ENCODE measurements around the gene CRACDL.
A peak's percentile ranks its signal among the peaks of the same experiment; 100 is the strongest.

Gene CRACDL

DNA sequence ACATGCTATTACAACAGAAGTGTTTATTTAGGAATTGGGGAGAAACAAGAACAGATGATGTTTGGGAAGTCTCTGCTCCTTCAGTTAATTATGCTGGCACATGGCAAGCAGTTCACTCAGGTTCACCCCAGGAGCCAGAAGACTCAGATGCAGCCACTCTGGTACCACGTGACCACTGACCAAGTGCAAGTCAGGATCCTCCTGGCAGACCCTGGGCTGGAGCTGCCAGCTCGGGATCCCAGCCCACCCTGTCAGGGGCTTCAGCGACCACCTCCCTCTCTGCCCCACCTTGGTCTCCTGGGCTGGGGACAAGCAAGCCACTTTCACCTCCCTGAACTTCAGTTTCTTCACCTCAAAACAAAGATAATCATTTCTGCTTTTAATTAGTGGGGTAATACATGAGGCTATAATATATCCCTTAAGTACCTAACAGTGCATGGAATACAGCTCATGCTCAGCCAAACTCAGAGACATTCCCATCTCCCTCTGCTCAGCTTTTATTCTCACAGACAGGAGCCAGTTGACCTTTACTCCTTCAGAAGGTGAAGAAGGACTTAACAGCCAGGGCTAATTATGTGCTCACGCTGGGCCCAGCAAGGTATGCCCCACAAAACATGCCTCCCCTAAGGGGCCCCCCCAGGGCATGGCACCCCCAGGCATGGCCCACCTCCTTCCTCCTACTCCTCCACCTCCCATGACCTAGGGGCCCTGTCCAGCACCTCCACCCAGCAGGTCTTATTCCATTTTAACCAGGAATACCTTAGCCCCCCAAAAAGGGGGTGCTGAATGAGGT is 11.8 kb downstream of the CRACDL start:
- DNase-seq, result no peak

DNA sequence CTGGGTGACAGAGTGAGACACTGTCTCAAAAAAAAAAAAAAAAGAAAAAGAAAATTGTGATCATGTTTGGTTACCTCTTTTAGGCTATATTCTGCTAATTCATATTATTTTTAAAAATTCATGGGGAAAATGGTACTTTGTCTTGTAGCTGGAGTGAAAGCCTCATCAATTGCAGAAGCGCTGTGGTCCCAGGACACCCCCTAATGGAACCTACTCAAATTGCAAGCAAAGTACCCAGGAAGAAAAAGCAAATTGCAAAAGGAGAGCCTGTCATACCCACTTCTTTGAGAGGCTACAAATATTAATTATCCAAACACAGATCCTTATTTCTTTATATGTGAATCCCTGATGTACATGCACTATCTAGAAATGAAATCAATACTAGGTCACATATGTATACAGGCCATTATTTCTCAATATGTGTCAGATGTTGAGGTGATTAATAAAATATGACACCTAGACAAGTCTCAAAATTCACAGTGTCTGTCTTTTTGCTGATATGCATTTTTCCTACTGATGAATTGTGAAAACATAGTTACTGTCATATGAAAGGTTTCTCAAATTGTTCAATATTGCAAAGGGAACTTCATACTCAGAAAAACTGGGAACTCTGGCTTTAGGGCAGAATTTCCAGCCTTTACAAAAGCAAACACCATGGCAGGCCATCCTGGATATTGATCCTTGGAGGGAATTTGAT is 12.6 kb downstream of the CRACDL start:
- DNase-seq, result no peak

- no peak for DNase-seq
Measured at GRCh38 chr2:98921062-98921461, 15.0 kb downstream of the CRACDL start.

GRCh38 chr2:98917031-98917471 is 19.0 kb downstream of the CRACDL start:
- DNase-seq, result no peak

DNA sequence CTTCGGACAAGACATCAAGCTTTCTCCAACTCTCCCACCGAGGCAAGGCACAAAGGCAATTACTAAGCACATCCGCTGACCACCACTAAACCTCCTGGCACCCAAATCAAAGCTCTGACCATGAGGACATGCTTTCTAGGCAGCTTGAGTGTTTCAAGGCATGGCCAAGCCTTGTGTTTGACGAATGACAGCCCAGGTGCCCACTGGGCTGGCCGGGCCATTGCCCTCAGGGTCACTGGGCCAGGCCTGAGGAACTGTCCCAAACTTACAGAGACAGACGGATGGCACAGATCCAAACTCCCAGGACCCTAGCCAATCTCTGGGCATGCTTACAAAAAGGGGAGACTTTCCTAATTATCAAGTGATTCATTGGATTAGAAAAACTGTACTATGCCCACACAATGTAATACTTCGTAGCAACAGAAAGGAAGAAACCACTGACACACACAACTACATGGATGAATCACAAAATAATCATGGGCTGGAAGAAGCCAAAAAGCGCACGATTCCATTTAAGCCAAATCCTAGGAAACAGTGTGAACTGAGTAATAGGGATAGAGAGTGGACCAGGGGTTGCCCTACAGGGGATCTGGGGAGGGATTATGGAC is 20.2 kb downstream of the CRACDL start:
- DNase-seq, result no peak

DNA sequence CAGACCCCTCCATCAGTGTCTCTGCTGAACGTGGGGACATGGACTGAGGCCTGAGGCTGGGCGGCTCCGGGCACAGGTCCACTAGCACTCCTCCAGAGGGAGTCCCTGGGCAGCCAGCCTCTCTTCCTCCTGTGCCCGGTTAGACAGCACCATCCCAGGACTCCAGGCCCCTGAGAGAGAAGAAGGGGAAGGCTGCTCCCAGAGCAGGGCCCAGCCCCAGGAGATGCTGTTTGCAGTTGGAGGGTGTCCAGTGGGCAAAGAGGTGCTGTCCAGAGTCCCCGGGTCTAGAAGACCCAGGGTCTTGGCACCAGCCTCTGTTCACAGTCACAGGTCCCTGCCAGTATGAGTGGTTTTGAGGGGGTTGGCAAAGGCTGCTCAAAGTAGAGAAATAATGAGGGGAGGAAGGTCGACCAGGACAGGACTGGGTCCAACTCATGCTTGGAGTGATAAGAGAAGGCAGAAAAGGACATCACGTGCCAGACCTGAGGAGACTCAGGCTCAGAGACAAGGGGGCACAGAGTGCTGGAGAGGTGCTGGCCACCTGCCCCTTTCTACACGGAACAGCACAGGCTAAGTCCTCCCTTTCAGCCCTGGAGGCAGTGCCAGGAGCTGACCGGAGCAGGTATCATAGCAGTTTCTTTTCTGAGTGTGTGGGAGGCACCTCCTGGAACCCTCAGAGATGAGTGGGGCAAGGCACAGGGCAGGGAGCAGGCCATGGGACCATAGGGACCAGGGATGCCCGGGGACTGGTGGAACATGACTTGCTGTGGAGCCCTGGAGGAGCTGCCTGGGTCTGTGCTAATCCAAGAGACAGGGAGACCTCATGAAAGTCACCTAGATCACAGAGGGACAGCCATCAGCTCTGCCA is 21.1 kb downstream of the CRACDL start:
- DNase-seq, result no peak

- no peak for DNase-seq
Measured at GRCh38 chr2:98913916-98914712, 21.9 kb downstream of the CRACDL start.

GRCh38 chr2:98912957-98913915 is 22.8 kb downstream of the CRACDL start:
- DNase-seq, result no peak

DNA sequence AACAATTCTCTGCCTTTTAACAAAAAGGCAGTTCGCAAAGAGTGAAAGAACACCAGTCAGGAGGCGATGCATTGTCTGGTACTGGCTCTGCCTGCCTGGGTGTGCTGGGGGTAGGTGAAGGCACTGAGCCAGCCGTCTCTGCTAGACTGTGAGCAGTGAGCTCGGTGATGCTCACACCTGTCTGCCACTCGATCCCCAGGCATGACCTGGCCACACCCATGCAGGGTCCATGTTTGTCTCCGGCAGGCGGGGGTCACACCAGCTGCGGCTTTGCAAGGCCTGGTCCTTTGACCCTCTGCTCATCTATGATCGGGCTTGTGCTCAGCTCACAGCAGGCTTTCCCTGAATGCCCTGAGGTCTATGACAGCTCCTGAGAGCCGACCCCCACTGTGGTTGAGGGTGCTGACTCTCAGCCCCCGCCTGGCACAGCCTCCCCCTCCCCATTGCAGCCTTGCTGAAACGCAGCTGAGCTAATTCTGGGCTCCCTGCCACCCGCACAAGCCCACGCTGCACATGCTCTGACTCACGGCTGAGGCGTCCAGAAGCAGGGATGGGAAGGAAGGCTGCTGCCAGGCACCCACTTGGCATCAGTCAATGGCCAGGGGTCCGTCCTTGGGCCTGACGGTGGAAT is 23.7 kb downstream of the CRACDL start:
- DNase-seq, result no peak

DNA sequence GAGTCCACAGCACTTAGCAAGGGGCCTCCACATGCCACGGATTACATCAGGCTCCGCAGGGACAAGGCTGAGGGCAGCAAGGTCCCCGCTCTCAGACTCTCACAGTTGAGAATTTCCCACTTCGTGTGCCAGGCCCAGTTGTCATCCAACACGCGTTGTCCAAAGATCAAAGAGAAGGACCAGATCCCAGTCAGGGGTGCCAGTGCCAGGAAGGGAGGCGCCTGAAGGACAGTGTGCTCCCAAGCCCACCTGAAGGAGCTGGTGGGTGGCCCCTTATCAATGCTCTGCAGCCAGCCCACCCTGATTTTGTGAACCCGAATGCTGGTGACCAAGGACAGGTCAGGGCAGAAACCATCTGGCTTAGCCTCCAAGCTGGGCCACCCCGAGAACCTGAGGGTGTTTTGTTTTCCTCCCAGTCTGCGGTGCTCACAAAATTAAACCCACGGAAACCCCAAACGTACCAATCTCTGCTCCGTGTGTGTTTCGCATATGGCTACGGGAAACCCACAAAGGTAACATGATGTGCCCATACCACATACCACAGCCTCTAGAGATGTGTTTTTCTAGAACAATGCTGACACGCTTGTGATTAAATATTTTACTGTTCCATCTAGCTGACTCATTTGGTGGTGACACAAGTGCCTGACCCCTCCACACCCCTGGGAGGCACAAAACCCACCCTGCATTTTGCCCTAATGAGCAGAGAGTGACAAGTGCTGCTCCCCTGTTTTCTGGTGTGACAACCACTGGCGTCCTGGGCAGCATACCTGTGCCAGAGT is 24.5 kb downstream of the CRACDL start:
- DNase-seq, result peak; percentile 6

DNA sequence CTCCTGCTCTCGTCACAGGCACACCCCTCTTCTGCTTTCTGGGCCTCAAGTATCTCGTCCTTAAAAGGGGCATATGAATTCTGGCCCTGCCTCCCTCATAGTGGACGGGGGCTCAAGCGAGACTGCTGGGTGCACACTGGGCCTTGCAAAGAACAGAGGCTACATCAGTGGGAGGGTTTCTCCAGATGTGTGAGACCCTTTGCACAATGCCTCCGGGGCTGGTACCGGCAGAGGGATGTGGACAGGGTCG is 25.0 kb downstream of the CRACDL start:
- no peak for DNase-seq

- DNase-seq, result no peak
Measured at GRCh38 chr2:98910349-98911125, 25.5 kb downstream of the CRACDL start.

DNA sequence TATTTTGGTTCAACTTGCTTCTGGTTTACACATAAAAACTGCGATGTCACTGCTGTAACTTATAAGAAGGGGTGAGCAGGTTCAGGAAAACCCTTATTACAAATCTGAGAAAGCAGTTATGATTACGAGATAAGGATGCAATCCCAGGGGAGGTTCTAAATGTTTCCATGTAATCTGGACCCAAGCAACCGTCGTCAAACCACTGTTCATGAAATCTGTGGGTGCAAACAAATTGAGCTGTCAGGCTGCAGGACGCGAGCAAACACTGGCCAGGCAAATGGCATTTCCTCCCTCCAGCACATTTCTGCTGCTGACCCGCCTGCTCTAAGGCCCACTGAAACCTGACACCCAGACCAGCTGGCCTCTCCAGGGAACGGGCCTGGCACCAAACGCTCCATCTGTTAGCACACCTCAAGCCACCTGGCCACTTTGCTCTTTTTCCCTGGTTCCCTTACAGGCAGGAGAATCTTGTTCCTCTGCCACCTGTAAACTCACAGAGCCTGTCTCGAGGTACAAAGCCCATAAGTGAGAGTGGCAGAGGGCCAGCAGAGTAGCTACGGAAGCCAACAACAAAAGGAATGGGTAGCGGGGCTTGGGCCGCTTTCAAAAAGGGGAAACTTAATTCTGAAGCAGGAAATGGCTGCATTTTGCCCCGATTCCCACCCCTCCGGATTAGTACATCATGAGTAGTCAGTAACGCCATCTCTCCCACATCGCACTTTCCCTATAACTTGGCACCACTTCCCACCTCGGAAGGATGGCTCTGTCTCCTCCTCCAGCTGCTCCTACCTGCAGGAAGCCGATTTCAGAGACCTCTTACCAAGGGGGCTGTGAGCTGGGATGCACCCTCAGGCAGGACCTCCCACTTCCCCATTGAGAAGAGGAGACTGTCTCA is 26.5 kb downstream of the CRACDL start:
- no peak for DNase-seq

- DNase-seq, result no peak
Measured at GRCh38 chr2:98908931-98909316, 27.1 kb downstream of the CRACDL start.

GRCh38 chr2:98907966-98908905 is 27.8 kb downstream of the CRACDL start:
- DNase-seq, result no peak

- no peak for DNase-seq
Measured at GRCh38 chr2:98907385-98907784, 28.6 kb downstream of the CRACDL start.

All from CD4-positive, alpha-beta T cell treated with Interleukin-6 for 4 hours (primary cell).